ENCODE measurements around the gene LEKR1.

DNA sequence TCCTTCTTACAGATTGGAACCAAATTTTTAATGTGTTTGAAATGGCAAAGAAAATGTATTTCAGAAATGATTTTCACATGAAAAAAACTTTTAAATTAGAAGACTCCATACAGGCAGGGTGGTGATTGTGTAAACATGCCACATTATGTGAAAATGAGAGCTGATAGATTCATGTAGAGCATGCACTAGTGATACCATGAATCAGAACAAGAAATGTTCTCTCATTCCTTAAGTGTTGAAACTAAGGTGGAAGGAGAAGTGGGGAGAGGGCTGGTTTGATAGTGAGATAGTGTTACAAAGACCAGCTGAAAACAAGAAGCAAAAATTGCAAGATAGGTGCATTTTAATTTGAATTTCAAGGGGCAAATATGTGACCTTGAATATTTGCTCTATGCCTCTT lies 233.5 kb downstream of the LEKR1 start:
- no peak for TF ChIP-seq CTCF (conservative IDR thresholded peaks at IDR 0.05; ENCODE audit: low read length)
- no peak for TF ChIP-seq EZH2phosphoT487 (IDR thresholded peaks at IDR 0.05; ENCODE audit: borderline replicate concordance, low read depth, low read length)

All from OCI-LY7 (cell line).